AG09309 (cell line): ENCODE data around the gene ZNF175.

ENCODE experiments used
- DNase-seq: peaks from one replicate; pipeline ENCODE4 v3.0.0-alpha.2; 2010; ENCODE audit warnings: low read depth
- H3K4me3 ChIP-seq: 2 replicates; pipeline ENCODE4 v1.5.1; 2011; ENCODE audit warnings: mild to moderate bottlenecking, low read depth, low read length, moderate library complexity; ENCODE audit not compliant: control insufficient read depth
- CTCF ChIP-seq: IDR thresholded peaks from 2 replicates; pipeline ENCODE4 v1.5.1; 2011; ENCODE audit warnings: mild to moderate bottlenecking, low read depth, low read length, inconsistent platforms; ENCODE audit not compliant: insufficient read depth, control insufficient read depth; ENCODE audit errors: missing control alignments

Gene ZNF175

GRCh38 chr19:51560339-51560738 lies 10.7 kb upstream of the ZNF175 start:
- DNase-seq: no peak
- TF ChIP-seq CTCF: no peak
- H3K4me3 ChIP-seq: no peak overlapping the region

- H3K4me3 ChIP-seq: no peak overlapping the region
- no peak for DNase-seq
- TF ChIP-seq CTCF: no peak
Measured at GRCh38 chr19:51564791-51565190, 6.3 kb upstream of the ZNF175 start.

- no peak for TF ChIP-seq CTCF
- no peak overlapping the region for H3K4me3 ChIP-seq
- DNase-seq: no peak
Measured at GRCh38 chr19:51565583-51565982, 5.5 kb upstream of the ZNF175 start.

- no peak for TF ChIP-seq CTCF
- no peak for DNase-seq
- H3K4me3 ChIP-seq: no peak overlapping the region
Measured at GRCh38 chr19:51566489-51567100, 4.5 kb upstream of the ZNF175 start.

GRCh38 chr19:51567583-51567982 lies 3.5 kb upstream of the ZNF175 start:
- no peak for DNase-seq
- TF ChIP-seq CTCF: no peak
- no peak overlapping the region for H3K4me3 ChIP-seq

GRCh38 chr19:51568456-51568855 lies 2.6 kb upstream of the ZNF175 start:
- TF ChIP-seq CTCF: no peak

GRCh38 chr19:51571599-51571998 lies 516 bp downstream of the ZNF175 start:
- DNase-seq: no peak
- H3K4me3 ChIP-seq: peak overlapping the region; percentile 83
- TF ChIP-seq CTCF: no peak

More at GRCh38 chr19:51568456-51568855, 2.6 kb upstream of the ZNF175 start:
- H3K4me3 ChIP-seq: no peak overlapping the region
- no peak for DNase-seq
